NCI-H510A (cell line): ENCODE results near the gene ERGIC2.
A peak's percentile ranks its signal among the peaks of the same experiment; 100 is the strongest.
"Not testable (repeated sequence)": the region's sequence is repeated elsewhere in the genome, so short reads cannot be mapped to it uniquely, and the experiment has no call there.

Experiments
- DNase-seq: peaks from one replicate; lab custom pipeline; 2025; lab: John Stamatoyannopoulos, UW

The ERGIC2 gene

GRCh38 chr12:29380536-29381523 is at the start of gene ERGIC2:
Gene ERGIC2, minus strand, starts transcription at chr12:29381172. Its CDS starts 9,539 bp downstream, at chr12:29371633.
- DNase-seq: peak; percentile 83

- DNase-seq: no peak
These were observed 49.7 kb upstream of the ERGIC2 start for GRCh38 chr12:29430716-29431044.

GRCh38 chr12:29429999-29430715 is 49.2 kb upstream of the ERGIC2 start:
- DNase-seq: no peak

- DNase-seq: no peak
These were observed 47.7 kb upstream of the ERGIC2 start for GRCh38 chr12:29428633-29429032.

- no peak for DNase-seq
These were observed 47.0 kb upstream of the ERGIC2 start for GRCh38 chr12:29427964-29428363.

- DNase-seq: no peak
These were observed 45.5 kb upstream of the ERGIC2 start for GRCh38 chr12:29426498-29426897.

- no peak for DNase-seq
These were observed 44.8 kb upstream of the ERGIC2 start for GRCh38 chr12:29425722-29426121.

- no peak for DNase-seq
These were observed 35.8 kb upstream of the ERGIC2 start for GRCh38 chr12:29416748-29417147.

GRCh38 chr12:29415111-29415510 is 34.1 kb upstream of the ERGIC2 start:
- DNase-seq: no peak

- DNase-seq: no peak
These were observed 33.4 kb upstream of the ERGIC2 start for GRCh38 chr12:29414368-29414767.

- no peak for DNase-seq
These were observed 24.6 kb upstream of the ERGIC2 start for GRCh38 chr12:29405561-29405960.

GRCh38 chr12:29403991-29404390 is 23.0 kb upstream of the ERGIC2 start:
- no peak for DNase-seq

- no peak for DNase-seq
These were observed 21.5 kb upstream of the ERGIC2 start for GRCh38 chr12:29402437-29402836.

- no peak for DNase-seq
These were observed 17.5 kb upstream of the ERGIC2 start for GRCh38 chr12:29398495-29398894.

GRCh38 chr12:29396774-29397173 is 15.8 kb upstream of the ERGIC2 start:
- DNase-seq: no peak

- no peak for DNase-seq
These were observed 14.4 kb upstream of the ERGIC2 start for GRCh38 chr12:29395356-29395755.

GRCh38 chr12:29390419-29390818 is 9.4 kb upstream of the ERGIC2 start:
- not testable (repeated sequence) for DNase-seq

- no peak for DNase-seq
These were observed 8.4 kb upstream of the ERGIC2 start for GRCh38 chr12:29389295-29389919.

- not testable (repeated sequence) for DNase-seq
These were observed 5.2 kb upstream of the ERGIC2 start for GRCh38 chr12:29386084-29386680.

GRCh38 chr12:29385194-29385593 is 4.2 kb upstream of the ERGIC2 start:
- DNase-seq: not testable (repeated sequence)

- no peak for DNase-seq
These were observed 1.3 kb upstream of the ERGIC2 start for GRCh38 chr12:29382251-29382650.

GRCh38 chr12:29376118-29376517 is 4.9 kb downstream of the ERGIC2 start:
- DNase-seq: no peak
